Renal pelvis (tissue), 4 donors: ENCODE results near the gene FAM222A. TPM values are rescaled to one million over a fixed set of nuclear protein-coding genes. Genes with fewer than 3 reads are reported as not detected.

Experiments
- DNase-seq: peaks from one replicate; pipeline ENCODE4 v3.0.0-alpha.2; 2013
- polyA plus RNA-seq, 3 donors: library from polyadenylated mRNA; unstranded; fragments of 120-200 nt; gene quantifications; one replicate each; pipeline ENCODE4 v1.2.1, GENCODE V29; 2013; ENCODE audit not compliant: insufficient read length in 3 of 3

FAM222A gene
- polyA plus RNA-seq, 3 donors, result 7.8 to 10.0 (median 8.3) TPM

DNA sequence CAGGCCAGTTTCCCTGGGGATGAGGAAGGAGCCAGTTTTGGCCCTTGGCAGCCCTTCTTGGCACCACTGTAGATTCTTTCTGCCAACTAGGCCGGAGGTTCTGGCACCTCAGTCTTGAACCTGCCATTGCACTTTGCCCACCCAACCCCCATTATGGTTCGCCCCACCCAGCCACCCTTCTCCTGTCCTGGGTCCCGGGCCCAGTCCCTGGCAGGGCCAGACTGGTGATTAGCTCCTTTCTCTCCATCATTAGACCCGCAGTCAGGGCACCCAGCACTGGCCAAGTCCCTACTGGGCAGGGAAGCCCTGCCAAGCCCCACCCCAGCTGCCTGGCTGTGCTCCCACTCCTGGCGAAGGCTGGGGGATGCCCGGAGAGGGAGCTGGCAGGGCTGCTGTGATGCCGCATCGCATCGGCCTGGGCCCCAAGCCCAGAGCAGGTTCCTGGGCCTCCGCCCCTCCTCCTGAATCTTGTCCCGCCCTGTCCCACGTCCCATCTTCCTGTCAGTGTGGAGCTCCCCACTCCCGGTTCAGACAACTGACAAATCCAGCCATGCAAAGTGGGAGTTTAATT lies 9.8 kb downstream of the FAM222A start:
- no peak for DNase-seq

DNA sequence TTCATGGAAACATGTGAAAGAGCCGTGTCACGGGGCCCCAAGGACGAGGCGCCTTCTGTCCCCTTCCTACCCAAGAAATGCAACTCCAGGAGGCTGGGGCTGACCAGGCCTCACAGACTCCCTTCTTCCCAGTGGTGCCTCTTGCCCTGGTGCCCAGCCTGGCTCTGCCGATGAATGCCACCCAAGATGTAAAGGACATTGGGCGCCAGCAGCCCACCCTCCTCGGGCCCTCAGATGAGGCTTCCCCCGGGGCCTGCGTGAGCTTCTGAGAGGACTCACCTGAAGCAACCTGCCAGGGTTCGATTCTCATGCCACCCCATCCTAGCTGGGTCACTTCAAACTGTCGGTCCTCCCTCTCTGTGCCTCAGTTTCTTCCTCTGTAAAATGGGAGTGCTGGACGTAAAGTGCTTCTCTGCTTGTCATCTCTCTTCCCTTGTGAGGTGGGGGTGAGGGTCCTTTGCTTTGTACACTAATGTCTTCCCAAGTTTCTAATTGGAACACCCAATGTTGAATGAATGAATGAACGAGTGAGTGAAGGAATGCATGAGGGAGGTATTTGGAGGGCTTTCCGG lies 10.8 kb downstream of the FAM222A start:
- no peak for DNase-seq

DNA sequence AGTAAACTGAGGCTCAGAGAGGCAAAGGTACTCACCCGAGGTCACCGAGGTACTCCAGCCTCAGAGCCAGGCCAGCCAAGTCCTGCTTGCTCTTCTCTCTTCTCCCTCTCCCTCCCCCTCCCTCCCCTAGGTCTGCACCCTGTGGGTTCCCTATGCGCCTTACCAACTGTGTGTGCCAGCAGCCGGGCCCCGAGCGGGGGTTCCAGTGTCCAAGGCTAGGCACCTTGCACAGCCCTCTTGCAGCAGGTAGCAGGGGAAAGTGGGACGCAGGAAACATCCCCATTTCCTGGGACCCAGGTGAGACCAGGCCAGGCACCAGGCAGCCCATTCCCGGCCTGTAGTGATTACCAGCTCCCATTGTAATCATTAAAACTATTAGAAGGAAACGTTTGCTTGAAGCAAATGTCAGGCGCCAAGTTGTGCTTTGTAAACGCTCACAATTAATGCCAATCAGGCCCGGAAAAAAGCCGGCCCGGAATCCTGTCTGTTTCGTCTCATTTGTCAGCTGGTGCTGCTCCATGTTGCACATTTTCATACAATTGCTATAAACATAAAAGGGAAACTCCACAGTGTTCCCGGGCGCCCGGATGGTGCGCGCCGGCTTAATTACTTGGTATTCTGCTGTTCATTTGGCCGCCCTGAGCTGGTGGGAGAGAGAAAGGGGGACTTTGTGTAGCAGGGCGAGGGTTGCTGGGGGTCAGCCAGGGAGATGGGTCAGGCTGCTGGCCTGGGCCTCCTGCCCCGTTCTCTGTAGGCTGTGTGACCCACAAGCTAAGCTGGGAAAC lies 11.9 kb downstream of the FAM222A start:
- DNase-seq, result no peak

DNA sequence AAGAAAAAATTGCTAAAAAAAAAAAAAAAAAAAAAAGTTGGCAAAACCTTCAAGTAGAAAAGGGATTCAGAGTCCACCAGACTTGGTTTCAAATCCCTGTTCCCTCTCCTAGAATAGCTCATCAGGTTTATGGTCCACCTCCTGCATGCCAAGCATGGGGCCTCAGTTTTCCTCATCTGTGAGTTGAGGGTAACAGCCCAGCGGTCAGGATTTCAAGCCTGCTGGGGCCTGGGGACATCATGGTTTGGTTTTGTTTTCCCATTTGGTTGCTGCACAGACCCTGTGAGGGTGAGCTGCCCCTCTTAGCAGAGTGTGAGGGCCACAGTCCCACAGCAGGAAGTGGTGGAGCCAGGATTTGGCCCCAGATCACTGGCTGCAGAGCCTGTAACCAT lies 12.5 kb downstream of the FAM222A start:
- no peak for DNase-seq

DNA sequence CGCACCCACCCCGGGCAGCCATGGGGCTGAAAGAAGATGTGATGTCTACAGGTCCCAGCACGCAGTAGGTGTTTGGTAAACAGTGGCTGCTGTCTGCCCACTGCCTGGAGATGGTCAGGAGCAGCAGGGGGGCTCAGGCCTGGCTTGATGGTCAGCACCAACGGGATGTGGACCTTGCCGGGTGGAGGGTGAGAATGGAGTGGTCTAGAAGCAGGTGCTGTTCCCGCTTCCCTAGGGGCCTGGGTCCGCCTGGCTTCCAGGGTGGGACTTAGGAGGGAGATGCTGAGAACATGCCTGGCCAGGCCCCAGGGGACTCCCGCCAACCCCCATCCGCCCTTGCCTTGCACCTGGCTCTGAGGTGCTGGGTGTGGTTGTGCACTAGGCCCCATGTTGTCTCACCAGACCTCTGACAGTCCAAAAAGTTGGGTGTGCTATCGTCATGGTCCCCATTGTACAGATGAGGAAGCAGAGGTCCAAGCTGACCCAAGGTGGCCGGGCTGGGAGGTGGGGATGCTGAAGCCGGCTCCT lies 12.9 kb downstream of the FAM222A start:
- no peak for DNase-seq

DNA sequence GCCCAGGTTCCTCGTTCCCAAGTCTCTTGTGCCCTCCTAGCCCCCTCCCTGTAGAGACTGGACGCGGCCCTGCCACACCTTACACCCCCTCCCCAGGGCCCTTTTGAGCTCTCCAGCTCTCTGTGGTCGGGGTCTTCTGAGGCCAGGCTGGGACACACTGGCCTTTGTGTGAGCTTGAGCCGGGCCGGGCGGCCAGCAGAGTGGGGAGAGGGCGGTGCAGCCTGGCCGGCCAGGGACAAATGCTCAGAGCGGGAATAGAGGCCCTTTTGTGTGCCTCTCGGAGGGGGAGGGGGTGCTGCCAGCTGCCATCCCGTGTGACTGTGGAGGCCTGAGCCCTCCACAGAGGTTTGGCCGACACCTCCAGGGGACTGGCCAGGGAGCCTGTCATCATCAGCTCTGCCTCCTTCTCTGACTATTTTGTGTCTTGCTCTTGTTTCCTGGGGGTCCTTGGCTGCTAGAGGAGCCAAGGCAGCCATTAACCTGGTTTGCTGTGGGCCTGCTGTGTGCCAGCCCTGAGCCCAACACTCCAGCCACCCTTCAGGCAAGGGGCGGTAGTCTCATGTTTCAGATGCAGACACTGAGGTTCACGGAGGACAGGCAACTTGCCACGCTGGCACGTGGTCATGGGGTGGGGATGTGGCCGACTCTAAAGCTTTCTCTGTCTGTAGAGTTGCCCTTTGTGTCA lies 13.6 kb downstream of the FAM222A start:
- no peak for DNase-seq

DNA sequence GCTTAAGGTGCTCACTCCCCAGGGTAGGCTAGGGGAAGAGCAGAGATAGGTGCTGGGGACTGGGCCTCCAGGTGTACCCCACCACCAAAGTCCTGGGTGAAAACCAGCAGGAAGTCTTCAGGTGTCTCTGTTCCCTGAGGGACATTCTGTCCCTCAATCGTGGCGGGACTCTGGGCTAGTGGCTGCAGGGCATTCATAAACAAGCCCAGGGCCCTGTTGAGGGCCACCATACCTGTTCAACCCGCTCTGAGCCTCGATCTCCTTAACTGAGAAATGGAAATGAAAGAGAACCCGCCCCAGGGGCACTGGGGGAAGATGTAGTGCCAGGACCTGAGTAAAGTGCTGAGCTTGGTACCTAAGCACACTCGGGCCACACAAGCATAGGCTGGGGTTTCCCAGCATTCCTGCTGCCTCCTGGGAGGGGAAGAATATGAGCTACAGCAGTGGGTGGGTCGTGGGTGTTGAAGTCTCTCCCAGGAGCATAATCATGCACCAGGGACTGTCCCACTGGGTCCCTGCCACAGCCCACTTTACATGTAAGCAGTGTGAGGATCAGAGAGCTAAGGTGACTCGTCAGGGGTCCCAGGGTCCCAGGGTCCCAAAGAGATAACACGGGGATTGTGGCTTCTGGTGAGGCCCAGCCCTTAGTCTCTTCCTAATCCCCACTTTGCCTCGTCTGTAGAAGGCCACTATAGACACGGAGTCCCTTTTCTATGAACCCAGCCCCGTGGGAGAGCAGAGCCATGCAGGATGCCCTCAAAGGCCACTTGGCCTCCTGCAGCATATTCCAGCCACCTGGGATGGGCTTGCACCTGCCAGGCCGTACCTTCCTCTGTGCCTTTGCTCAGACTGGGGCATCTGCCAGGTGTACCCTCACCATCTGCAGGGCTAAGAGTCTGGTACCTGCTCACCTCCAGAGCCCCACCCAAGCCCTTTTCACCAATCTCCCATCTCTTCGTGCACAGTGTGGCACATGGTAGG lies 14.4 kb downstream of the FAM222A start:
- DNase-seq, result no peak

DNA sequence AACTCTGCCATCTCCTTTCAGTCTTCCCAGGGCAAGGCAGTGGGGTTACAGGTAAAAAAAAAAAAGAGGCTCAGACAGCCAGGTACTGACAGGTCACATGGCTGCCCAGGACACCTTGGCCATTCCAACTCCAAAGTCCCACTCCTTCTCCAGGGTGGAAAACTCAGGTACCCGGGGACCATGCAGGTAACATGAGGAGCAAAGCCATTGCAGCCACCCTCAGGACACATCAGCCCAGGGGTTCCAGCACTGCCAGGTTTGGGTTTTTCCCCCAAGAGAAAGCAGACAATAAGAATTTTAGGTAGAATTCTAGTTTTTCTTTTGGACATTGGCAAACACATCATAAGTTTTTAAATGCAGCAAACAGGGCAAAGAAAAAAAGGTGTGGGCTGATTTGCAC lies 15.3 kb downstream of the FAM222A start:
- DNase-seq, result no peak

DNA sequence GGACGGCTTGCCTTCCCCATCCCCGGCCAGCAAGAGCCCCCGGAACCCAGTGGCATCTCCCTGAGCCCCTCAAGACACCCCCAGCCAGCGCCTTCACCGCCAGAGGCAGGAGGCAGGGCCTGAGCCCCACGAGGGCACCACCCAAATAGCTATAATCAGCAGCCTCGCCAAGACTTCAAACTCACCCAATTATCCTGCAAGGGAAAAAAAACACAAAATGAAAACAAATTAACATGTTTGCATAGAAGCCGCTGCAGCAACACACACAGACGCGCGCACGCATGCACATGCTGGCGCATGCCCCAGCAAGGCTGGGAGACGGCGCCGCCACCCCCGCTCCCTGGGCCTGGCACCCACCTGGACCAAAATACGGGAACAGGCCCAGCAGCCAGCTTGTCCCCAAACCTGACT lies 15.8 kb downstream of the FAM222A start:
- DNase-seq, result no peak

DNA sequence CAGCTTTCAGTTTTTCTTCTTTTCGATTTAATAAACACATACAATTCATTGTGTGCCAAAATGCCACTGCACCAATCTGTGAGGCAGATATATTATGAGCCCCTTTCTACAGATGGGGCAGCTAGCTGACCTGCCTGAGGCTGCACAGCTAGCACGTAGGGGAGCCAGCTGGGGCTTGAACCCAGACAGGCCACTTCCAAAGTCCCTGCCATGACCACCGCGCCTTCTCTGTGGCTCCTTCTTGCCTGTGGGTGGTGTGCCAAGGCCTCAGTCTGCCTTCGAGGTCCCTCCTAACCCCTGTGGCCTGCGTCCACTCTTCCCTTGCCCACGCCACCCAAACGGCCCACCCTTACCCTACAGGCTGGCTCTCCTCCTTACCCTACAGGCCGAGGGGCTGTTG lies 16.2 kb downstream of the FAM222A start:
- no peak for DNase-seq

DNA sequence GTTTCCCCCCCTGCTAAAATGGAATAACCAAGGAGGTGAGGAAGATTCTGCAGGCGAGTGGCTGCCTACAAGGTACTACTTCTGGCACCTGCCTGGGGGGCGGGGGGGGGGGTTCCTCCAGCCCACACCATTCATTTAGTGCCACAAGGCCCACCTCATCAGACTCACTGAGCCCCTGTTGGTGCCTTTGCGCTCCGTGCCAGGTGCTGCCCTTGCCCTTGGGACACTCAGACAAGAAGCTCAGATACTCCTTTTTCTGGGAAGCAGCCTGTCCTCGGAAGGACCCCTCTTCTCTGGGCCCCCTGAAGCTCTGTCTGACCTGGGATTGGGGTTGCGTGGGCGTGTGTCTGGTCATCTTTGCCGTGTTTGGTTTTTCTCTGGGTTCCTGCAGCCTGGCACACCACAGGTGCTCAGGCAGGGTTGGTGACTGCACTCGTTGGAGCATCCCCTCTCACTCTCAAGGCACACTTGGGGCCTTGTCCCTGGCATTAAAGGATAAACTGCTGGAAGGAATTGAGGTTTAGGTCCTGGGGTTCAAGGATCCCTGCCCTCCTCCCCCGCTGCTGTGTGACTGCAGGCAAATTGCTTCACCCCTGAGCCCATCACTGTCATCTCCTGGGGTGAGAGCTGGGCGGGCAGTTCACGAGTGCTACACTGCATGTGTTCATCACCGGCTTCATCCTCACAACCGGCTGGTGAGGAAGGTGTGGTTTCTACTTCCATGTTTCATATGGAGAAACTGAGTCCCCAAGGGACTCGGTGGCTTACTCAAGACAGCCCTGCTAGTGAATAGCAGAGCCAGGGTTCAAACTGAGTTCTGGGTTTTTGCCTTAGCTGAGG lies 16.9 kb downstream of the FAM222A start:
- no peak for DNase-seq

DNA sequence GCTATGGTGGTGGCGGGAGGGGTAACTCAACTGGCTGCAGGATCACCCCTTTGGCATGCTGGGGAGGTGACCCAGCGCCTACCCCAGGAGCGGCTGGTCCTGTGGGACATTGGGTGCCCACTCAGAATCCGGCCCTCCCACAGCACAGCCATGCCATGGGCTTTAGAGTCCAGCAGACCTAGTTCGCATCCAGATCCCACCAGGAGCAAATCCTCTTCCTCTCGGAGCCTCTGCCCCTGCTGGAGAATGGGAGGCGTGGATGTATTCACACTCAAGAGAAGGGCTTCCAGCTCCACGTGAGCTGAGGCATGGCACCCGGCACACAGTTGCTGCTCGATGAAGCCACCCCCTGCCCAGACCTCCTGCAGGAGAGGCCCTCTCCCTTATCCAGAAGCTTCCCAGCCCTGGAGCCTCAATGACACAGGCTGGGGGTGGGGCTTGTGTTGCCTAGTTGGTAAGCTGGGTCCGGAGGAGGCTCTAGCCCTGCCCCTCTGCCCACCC lies 17.7 kb downstream of the FAM222A start:
- DNase-seq, result no peak

DNA sequence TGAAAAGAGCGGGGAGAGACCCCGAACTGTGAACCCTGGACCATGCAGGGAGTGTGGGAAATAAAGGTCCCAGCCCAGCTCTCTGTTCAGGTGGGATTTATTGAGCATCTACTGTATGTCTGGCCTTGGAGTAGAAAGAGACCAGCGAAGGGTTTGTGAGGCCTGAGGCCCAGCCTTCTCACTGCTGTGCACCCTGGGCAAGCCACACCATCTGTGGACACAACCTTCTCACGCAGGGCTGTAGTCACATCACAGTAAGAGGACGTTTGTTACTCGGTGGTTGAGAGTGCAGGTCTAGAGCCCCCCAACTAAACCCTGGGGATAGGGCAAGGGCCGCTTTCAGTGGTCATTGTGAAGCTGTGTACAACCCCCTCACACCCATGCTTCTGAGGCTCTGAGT lies 18.2 kb downstream of the FAM222A start:
- DNase-seq, result no peak

DNA sequence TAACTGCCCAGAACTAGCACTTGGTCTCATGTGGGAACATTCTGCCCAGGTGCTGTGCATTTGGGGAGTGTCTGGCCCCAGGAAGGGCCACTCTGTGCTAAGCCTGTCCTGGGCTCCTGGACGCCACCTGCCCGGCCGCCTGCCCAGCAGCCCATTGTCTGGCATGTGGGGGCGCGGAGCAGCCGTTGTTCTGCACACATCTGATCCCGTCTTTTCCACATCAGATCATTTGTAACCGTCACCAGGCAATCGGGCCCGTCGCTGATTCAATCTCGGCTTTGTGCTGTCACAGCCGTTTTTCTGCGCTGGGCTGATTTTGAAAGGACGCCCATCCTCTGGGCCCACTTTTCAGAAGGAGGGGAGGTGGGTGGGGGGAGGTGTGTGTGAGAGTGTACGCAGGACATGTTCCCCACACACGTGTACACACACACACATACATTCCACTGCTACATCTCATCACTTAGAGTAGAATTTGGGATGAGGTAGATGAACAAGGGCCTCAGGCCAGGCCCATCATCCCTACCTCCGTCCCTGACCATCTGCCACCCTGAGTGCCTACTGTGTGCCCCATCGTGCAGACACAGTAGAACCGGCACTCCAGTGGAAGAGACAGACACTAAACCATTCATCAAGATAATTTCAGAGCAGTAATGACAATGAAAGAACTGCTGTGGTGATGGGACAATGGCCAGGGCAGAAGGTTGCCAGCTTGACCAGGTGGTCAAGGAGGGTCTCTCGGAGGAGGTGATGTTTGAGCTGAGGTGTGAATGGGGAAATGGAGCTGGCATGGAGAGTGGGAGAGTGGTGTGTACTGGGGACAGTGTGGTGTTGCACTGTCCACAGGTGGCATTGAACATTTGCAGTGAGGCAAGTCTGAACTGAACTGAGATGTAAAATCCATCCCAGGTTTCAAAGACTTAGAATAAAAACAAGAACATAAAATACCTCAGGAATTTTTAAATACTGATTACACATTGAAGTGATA lies 19.0 kb downstream of the FAM222A start:
- no peak for DNase-seq

DNA sequence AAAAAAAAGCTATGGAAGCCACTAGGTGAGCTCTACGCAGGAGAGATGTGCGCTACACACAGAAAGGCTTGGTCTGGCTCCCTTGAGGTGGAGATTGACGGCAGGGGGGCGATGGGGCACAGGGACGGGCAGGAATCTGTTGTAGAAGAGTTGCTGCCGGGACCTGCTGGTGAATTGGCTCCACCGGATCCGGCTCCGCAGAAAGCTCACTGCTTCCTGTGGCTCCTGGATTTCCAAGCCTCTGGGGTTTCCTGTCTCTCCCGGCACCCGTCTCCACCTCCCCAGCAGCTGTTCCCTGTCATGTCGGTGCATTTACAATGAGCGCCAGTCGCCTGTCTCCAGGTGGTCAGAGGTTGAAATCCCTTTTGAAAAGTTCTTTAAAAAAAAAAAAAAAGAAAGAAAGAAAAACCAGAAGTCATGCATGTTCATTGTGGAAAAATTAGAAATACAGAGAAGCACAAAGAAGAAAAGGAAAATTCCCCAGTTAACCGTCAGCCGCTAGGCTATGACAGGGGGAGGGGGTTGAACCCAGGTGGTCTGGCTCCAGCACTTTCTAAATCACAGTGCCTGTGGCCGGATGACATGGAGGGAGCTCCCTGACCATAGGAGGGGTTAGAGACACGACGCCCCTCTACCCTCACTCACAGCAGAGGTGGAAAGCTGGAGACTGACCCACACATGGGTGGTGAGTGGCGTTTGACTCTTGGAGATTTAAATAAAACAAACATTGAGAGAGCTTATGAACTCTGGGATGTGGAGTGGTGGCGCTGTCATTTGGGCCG lies 20.8 kb downstream of the FAM222A start:
- DNase-seq, result no peak

DNA sequence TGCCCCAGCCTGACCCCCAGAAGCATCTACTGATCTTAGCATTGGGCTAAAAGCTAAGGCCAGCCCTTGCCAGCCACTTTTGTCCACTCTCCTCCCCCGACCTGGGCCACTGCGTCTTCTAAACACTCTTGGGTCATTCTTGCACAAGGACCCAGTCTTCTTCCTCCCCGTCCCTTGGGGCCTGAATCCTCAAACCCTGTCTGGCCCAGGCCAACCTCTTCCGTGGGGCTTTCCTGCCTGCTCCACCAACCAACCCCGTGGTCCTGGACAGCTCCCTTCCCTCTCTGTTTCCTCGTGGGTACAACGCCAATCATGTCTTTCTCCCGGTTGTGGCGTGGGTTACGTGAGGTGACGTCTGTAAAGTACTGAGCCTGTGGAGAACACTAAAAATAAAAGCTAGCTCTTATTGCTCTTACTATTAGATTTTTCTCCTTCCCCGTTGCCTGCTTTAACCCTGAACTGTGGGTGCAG lies 21.5 kb downstream of the FAM222A start:
- no peak for DNase-seq

DNA sequence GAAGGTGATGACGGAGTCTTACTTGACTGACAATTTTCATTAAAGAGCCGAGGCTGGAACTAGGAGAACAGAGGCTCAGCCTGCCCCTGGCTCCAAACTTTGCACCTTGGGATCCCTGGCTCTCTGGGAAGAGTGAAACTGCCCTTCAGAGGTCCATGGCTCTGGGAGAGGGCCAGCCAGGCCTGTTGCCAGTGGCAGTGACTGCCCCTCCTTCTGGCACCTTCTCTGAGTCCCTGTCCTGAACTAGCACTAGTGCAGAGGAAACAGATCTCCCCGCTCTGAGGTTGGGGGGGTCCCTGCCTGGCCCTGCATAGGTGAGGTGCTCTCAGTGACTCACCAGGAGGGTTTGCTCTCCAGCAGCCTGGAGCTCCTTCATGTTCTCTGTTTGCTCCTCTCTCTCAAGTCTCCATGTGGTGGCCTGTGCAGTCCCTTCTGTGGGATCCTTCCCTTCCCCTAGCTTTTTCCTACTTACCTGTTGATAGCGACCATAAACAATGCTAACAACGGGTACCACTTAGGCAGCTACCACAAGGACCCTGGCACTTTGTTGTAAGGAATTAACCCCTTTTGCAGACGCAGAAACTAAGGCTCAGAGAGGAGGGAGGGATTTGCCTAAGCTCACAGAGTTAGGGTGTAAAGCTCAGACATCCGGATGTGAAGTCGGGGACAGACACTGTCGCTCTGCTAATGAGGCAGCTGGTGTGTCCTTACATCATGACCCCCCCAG lies 22.4 kb downstream of the FAM222A start:
- DNase-seq, result no peak
